HCT116 (cell line): ENCODE data around the gene CETN1. TPM values are rescaled to one million over a fixed set of nuclear protein-coding genes. Genes with fewer than 3 reads are reported as not detected.

ENCODE experiments used
- ATAC-seq: fragments of 200-7000 bp; cut with Tn5 transposase; 2 replicates; pipeline ENCODE4 v1.9.1; 2020; ENCODE audit warnings: mild to moderate bottlenecking, moderate library complexity
- BruUV-seq: library from RNA; stranded (reverse); fragments of 400-500 nt; replicated peaks from 2 replicates; lab custom pipeline; 2021; lab: Mats Ljungman, UMichigan
- CTCF ChIA-PET: fragments of 300-600 bp; sonication (Branson Sonifier 250); formaldehyde crosslinking; loops from one replicate; lab custom pipeline; 2021; ENCODE audit warnings: antibody characterized with exemption; lab: Charles Lee
- POLR2A ChIA-PET: fragments of 300-600, 350-600 bp; sonication (Branson Sonifier 250); formaldehyde crosslinking; loops from one replicate; lab custom pipeline; 2021; ENCODE audit warnings: antibody characterized with exemption; lab: Charles Lee
- RAD21 ChIA-PET, 2 experiments: fragments of 300-600 bp; sonication (Branson Sonifier 250); formaldehyde crosslinking; loops; one replicate each; lab custom pipeline; 2023; ENCODE audit warnings: low total read pairs in 2 of 2; ENCODE audit not compliant: uncharacterized antibody in 2 of 2, unreplicated experiment in 2 of 2, low non-redundant PET in 1 of 2; lab: Charles Lee
- DNase-seq: peaks from one replicate; pipeline ENCODE4 v3.0.0-alpha.2; 2010; ENCODE audit warnings: low read depth, low spot score
- H2AFZ ChIP-seq: fragments of 200-600 bp; shearing (Covaris generic), sonication (generic); 2 replicates; pipeline ENCODE4 v1.6.1; 2017; ENCODE audit warnings: low read depth, mixed run types, mixed read lengths, antibody characterized with exemption, low read length; ENCODE audit not compliant: poor library complexity, severe bottlenecking
- H3K27ac ChIP-seq: 2 replicates; pipeline ENCODE4 v1.5.1; 2012; ENCODE audit warnings: low read depth, low read length
- H3K27me3 ChIP-seq: fragments of 200-600 bp; sonication (generic); 2 replicates; pipeline ENCODE4 v1.6.1; 2016; ENCODE audit warnings: mixed run types, low read length, mixed read lengths; ENCODE audit not compliant: insufficient read depth
- H3K36me3 ChIP-seq, 2 experiments: fragments of 200-500 bp in 1 of 2; fragments of 200-600 bp in 1 of 2; sonication (Bioruptor generic) in 1 of 2; sonication (generic) in 1 of 2; 2 replicates each; pipeline versions ENCODE4 v1.5.1 to v1.6.1; 2014 to 2016; ENCODE audit warnings: low read length in 2 of 2, inconsistent platforms in 1 of 2, mixed read lengths in 1 of 2, mixed run types in 1 of 2; ENCODE audit not compliant: insufficient read depth in 2 of 2, control insufficient read depth in 1 of 2
- H3K4me1 ChIP-seq, 2 experiments: fragments of 200-600 bp in 1 of 2; sonication (generic) in 1 of 2; 2 replicates each; pipeline versions ENCODE4 v1.5.1 to v1.6.1; 2012 to 2017; ENCODE audit warnings: low read length in 2 of 2, inconsistent platforms in 1 of 2, mild to moderate bottlenecking in 1 of 2, mixed read lengths in 1 of 2, mixed run types in 1 of 2, moderate library complexity in 1 of 2; ENCODE audit not compliant: insufficient read depth in 2 of 2, control insufficient read depth in 1 of 2
- H3K4me2 ChIP-seq: fragments of 200-600 bp; sonication (generic); 2 replicates; pipeline ENCODE4 v1.6.1; 2017; ENCODE audit warnings: mixed run types, low read length, mixed read lengths
- H3K4me3 ChIP-seq, 2 experiments: fragments of 200-600 bp in 1 of 2; sonication (generic) in 1 of 2; replicated peaks in 1 of 2; 2 replicates each; pipeline ENCODE4 v1.5.1; 2011 to 2016; ENCODE audit warnings: low read length in 2 of 2, control low read depth in 1 of 2, low read depth in 1 of 2, mild to moderate bottlenecking in 1 of 2, mixed read lengths in 1 of 2, mixed run types in 1 of 2
- H3K79me2 ChIP-seq: fragments of 200-600 bp; sonication (generic); 2 replicates; pipeline ENCODE4 v1.6.1; 2017; ENCODE audit warnings: mild to moderate bottlenecking, mixed run types, low read length, moderate library complexity, mixed read lengths; ENCODE audit not compliant: insufficient read depth
- H3K9ac ChIP-seq: fragments of 200-600 bp; sonication (generic); 2 replicates; pipeline ENCODE4 v1.6.1; 2016; ENCODE audit warnings: low read length, mixed read lengths
- H3K9me2 ChIP-seq: fragments of 200-600 bp; sonication (generic), shearing (Covaris generic); 2 replicates; pipeline ENCODE4 v1.6.1; 2017; ENCODE audit warnings: mixed run types, mild to moderate bottlenecking, moderate library complexity; ENCODE audit not compliant: insufficient read depth
- H3K9me3 ChIP-seq, 2 experiments: fragments of 200-500 bp in 1 of 2; fragments of 200-600 bp in 1 of 2; sonication (Bioruptor generic) in 1 of 2; sonication (generic) in 1 of 2; 2 replicates each; pipeline ENCODE4 v1.6.1; 2014 to 2017; ENCODE audit warnings: low read length in 2 of 2, mixed read lengths in 2 of 2, inconsistent platforms in 1 of 2, low read depth in 1 of 2, mild to moderate bottlenecking in 1 of 2, mixed run types in 1 of 2, moderate library complexity in 1 of 2; ENCODE audit not compliant: control insufficient read depth in 1 of 2, insufficient read depth in 1 of 2
- H4K20me1 ChIP-seq: fragments of 200-600 bp; sonication (generic), shearing (Covaris generic); 2 replicates; pipeline ENCODE4 v1.6.1; 2017; ENCODE audit warnings: mixed run types, mild to moderate bottlenecking, moderate library complexity; ENCODE audit not compliant: insufficient read depth
- CBX3 ChIP-seq: IDR thresholded peaks from 2 replicates; pipeline ENCODE4 v1.6.1; 2012; ENCODE audit warnings: low read depth
- CEBPB ChIP-seq: IDR thresholded peaks from 2 replicates; pipeline ENCODE4 v1.6.1; 2012; ENCODE audit warnings: low read depth
- EGR1 ChIP-seq: IDR thresholded peaks from 2 replicates; pipeline ENCODE4 v1.6.1; 2012; ENCODE audit warnings: low read depth
- EZH2 ChIP-seq: fragments of 200-600 bp; sonication (generic); IDR thresholded peaks from 2 replicates; pipeline ENCODE4 v1.6.1; 2017; ENCODE audit warnings: antibody characterized with exemption, mixed run types
- EZH2phosphoT487 ChIP-seq: fragments of 200-600 bp; IDR thresholded peaks from 2 replicates; pipeline ENCODE4 v1.6.1; 2018; ENCODE audit warnings: antibody characterized with exemption, borderline replicate concordance
- POLR2A ChIP-seq: IDR thresholded peaks from 2 replicates; pipeline ENCODE4 v1.7.0; 2011; ENCODE audit warnings: borderline replicate concordance; ENCODE audit not compliant: insufficient read depth, insufficient read length; ENCODE audit errors: extremely low read depth
- POLR2AphosphoS5 ChIP-seq: IDR thresholded peaks from 2 replicates; pipeline ENCODE4 v1.6.1; 2011; ENCODE audit warnings: mild to moderate bottlenecking, low read depth, low read length, moderate library complexity
- TCF7L2 ChIP-seq: IDR thresholded peaks from 2 replicates; pipeline ENCODE4 v1.7.0; 2011; ENCODE audit warnings: borderline replicate concordance, inconsistent platforms; ENCODE audit not compliant: insufficient read depth, insufficient read length; ENCODE audit errors: extremely low read depth
- intact Hi-C: fragments of 100-400 bp; cut with micrococcal nuclease; formaldehyde crosslinking; loops from 2 replicates; pipeline ENCODE4 v1.10.0; 2022
- total RNA-seq: library from RNA; stranded (reverse); gene quantifications from one replicate; pipeline ENCODE4 v1.2.1, GENCODE V29; 2021; ENCODE audit not compliant: unreplicated experiment
- TF ChIP-seq, protein P1 (sequence below): IDR thresholded peaks from 2 replicates; pipeline ENCODE4 v1.6.1; 2011; ENCODE audit warnings: mild to moderate bottlenecking, low read length, moderate library complexity; ENCODE audit not compliant: insufficient replicate concordance; ENCODE audit errors: extremely low read depth

The CETN1 gene
- total RNA-seq, 1 experiment from 2014 or later, result not detected

- H3K4me3 ChIP-seq, result no peak overlapping the region
- BruUV-seq, result no TSS peak
- H3K4me1 ChIP-seq, result no peaks in the 10 kb centered on the region
- intact Hi-C loops, result no loop called here
- H3K27ac ChIP-seq, result no peak overlapping the region
- ChIA-PET RAD21 (no interaction called here), CTCF (no interaction called here), POLR2A (no interaction called here)
- no peaks in the 10 kb centered on the region for H4K20me1 ChIP-seq
- H3K27me3 ChIP-seq, result 0 out of 2 replicates have a peak, but pooled peaks cover 5% of the 10 kb centered on the region
- H3K36me3 ChIP-seq, result no peaks in the 10 kb centered on the region
- TF ChIP-seq EGR1 (no peak), EZH2phosphoT487 (no peak), CBX3 (no peak), EZH2 (no peak), POLR2AphosphoS5 (no peak), POLR2A (no peak), CEBPB (no peak), TCF7L2 (no peak)
- TF ChIP-seq, protein P1, sequence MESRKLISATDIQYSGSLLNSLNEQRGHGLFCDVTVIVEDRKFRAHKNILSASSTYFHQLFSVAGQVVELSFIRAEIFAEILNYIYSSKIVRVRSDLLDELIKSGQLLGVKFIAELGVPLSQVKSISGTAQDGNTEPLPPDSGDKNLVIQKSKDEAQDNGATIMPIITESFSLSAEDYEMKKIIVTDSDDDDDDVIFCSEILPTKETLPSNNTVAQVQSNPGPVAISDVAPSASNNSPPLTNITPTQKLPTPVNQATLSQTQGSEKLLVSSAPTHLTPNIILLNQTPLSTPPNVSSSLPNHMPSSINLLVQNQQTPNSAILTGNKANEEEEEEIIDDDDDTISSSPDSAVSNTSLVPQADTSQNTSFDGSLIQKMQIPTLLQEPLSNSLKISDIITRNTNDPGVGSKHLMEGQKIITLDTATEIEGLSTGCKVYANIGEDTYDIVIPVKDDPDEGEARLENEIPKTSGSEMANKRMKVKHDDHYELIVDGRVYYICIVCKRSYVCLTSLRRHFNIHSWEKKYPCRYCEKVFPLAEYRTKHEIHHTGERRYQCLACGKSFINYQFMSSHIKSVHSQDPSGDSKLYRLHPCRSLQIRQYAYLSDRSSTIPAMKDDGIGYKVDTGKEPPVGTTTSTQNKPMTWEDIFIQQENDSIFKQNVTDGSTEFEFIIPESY, result no peak
- H3K9me2 ChIP-seq, result no peaks in the 10 kb centered on the region
- no peak overlapping the region for H3K9ac ChIP-seq
- DNase-seq (no peak), ATAC-seq (no peak)
- no peaks in the 10 kb centered on the region for H3K9me3 ChIP-seq
- H3K79me2 ChIP-seq, result no peaks in the 10 kb centered on the region
- H3K4me2 ChIP-seq, result no peak overlapping the region
- no peak overlapping the region for H2AFZ ChIP-seq
These were observed 5.9 kb upstream of the CETN1 start for GRCh38 chr18:574149-574860.
